ENCODE data around the gene PIP4K2A.

The PIP4K2A gene

GRCh38 chr10:22714479-22715289, at the start of gene PIP4K2A:
Gene PIP4K2A (minus strand): TSS chr10:22714578. CDS start chr10:22714326, 252 bp downstream.
- TF ChIP-seq CTCF (IDR thresholded peaks at IDR 0.05; ENCODE audit: low read depth, low read length, missing control alignments): no peak
- no peak for DNase-seq (ENCODE audit: extremely low read depth, low read depth)
- H3K4me3 ChIP-seq (replicated peaks; ENCODE audit: low read depth, low read length): peak within 1 kb of the TSS; percentile 88

DNA sequence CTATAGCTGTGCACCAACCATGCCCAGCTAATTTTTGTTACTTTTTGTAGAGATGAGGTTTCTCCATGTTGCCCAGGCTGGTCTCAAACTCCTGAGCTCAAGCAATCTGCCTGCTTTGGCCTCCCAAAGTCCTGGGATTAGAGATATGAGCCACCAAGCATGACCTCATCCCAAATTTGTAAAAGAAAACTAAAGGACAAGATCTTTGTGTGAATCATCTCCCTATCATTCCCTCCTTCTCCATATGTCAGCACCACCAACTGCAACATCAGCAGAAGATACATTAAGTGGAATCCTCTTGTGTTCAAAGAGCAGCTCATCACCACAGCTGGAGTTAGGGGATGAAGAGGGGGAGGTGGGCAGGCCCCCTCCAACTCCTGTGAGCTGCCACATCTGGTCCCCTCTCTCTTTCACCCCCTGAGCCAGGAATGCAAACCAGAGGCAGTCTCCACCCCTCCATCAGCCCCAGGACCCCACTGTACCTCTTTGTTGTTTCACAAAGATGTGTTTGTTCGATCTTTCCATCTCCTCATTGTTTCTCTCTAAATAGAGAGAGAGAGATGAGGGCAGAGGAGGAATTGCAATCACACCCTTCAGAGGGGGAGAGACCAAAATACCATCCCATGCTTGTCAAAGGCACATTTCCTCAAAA, 47.3 kb upstream of the PIP4K2A start:
- TF ChIP-seq CTCF (IDR thresholded peaks at IDR 0.05; ENCODE audit: low read depth, low read length, missing control alignments): no peak
- H3K4me3 ChIP-seq (replicated peaks; ENCODE audit: low read depth, low read length): no peak overlapping the region
- DNase-seq (ENCODE audit: extremely low read depth, low read depth): no peak

GRCh38 chr10:22760025-22760424, 45.6 kb upstream of the PIP4K2A start:
- DNase-seq (ENCODE audit: extremely low read depth, low read depth): no peak
- TF ChIP-seq CTCF (IDR thresholded peaks at IDR 0.05; ENCODE audit: low read depth, low read length, missing control alignments): no peak
- H3K4me3 ChIP-seq (replicated peaks; ENCODE audit: low read depth, low read length): no peak overlapping the region

GRCh38 chr10:22758867-22759266, 44.5 kb upstream of the PIP4K2A start:
- H3K4me3 ChIP-seq (replicated peaks; ENCODE audit: low read depth, low read length): no peak overlapping the region
- no peak for DNase-seq (ENCODE audit: extremely low read depth, low read depth)
- no peak for TF ChIP-seq CTCF (IDR thresholded peaks at IDR 0.05; ENCODE audit: low read depth, low read length, missing control alignments)

GRCh38 chr10:22754296-22754695, 39.9 kb upstream of the PIP4K2A start:
- no peak for TF ChIP-seq CTCF (IDR thresholded peaks at IDR 0.05; ENCODE audit: low read depth, low read length, missing control alignments)
- DNase-seq (ENCODE audit: extremely low read depth, low read depth): no peak
- H3K4me3 ChIP-seq (replicated peaks; ENCODE audit: low read depth, low read length): no peak overlapping the region

- no peak overlapping the region for H3K4me3 ChIP-seq (replicated peaks; ENCODE audit: low read depth, low read length)
- no peak for DNase-seq (ENCODE audit: extremely low read depth, low read depth)
- no peak for TF ChIP-seq CTCF (IDR thresholded peaks at IDR 0.05; ENCODE audit: low read depth, low read length, missing control alignments)
These were observed 39.4 kb upstream of the PIP4K2A start for GRCh38 chr10:22753786-22754185.

All from HFF-Myc (cell line).